ENCODE data around the gene TAS2R1. TPM values are rescaled to one million over a fixed set of nuclear protein-coding genes. Genes with fewer than 3 reads are reported as not detected.

The TAS2R1 gene
- total and polyA plus RNA-seq, 2 donors (not counting 1 experiment from before 2014, with no cell fraction given), result not detected

DNA sequence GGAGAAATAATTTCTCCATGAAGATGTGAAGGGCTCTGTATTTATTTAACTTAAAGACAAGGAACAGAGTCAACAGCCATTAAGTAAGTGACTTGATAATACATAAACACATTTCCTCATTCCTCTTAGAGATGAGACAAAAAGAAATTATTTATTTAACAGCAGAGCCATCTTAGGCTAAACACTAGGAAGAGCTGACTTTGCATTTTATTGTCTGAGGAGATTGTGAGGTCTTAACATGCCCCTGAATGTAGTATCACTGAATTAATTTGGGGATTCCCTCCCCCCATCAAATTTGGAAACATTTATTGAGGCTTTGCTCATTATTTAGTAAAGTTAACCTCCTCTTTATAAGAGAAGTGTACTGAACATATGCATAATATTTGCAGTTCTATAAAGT is 35.2 kb downstream of the TAS2R1 start:
- no peaks in the 10 kb centered on the region for H3K4me1 Mint-ChIP-seq
- Histone ChIP-seq H3K9ac (ENCODE audit: low read length) (no peak overlapping the region), H3K4me2 (replicated peaks; ENCODE audit: low read depth, low read length, poor library complexity, severe bottlenecking) (no peak overlapping the region), H3K4me1 (ENCODE audit: control insufficient read depth in 2 of 2, insufficient read depth in 2 of 2, low read length in 2 of 2) (no peaks in the 10 kb centered on the region), H2AFZ (ENCODE audit: insufficient read depth, low read depth, low read length, poor library complexity, severe bottlenecking) (no peak overlapping the region), H3K9me3 (ENCODE audit: control extremely low read depth in 1 of 3, control insufficient read depth in 2 of 3, insufficient read depth in 1 of 3, low read length in 2 of 3) (no peaks in the 10 kb centered on the region), H3K36me3 (replicated peaks in 1 of 2; ENCODE audit: control extremely low read depth in 1 of 2, control insufficient read depth in 1 of 2, extremely low read depth in 1 of 2, insufficient read depth in 2 of 2, low read length in 1 of 2) (no peaks in the 10 kb centered on the region), H3K79me2 (ENCODE audit: control insufficient read depth, insufficient read depth, low read length) (no peaks in the 10 kb centered on the region), H3K27me3 (replicated peaks in 1 of 4; ENCODE audit: control extremely low read depth in 1 of 4, control insufficient read depth in 3 of 4, insufficient read depth in 4 of 4, low read length in 3 of 4) (no peaks in the 10 kb centered on the region), H3K4me3 (ENCODE audit: control extremely low read depth in 1 of 5, extremely low read depth in 1 of 5, insufficient read depth in 1 of 5, low read depth in 2 of 5, low read length in 4 of 5) (no peak overlapping the region), H4K20me1 (ENCODE audit: control insufficient read depth, insufficient read depth, low read length, poor library complexity, severe bottlenecking) (no peaks in the 10 kb centered on the region), H3K27ac (ENCODE audit: low read length in 2 of 2) (no peak overlapping the region)
- H3K27me3 Mint-ChIP-seq, result no peaks in the 10 kb centered on the region
- H3K9me3 Mint-ChIP-seq (ENCODE audit: insufficient read depth), result no peaks in the 10 kb centered on the region
- DNase-seq, result no peak
- TF ChIP-seq CTCF (IDR thresholded peaks at IDR 0.05), result no peak
- no peak for TF ChIP-seq EZH2 (IDR thresholded peaks at IDR 0.05; ENCODE audit: borderline replicate concordance, insufficient read depth, low read depth, low read length, poor library complexity, severe bottlenecking)
- H3K4me3 Mint-ChIP-seq, result no peak overlapping the region
- ChIA-PET POLR2A (no interaction called here), CTCF (no interaction called here)
- no peak for ATAC-seq (ENCODE audit: low read depth)
- H3K27ac Mint-ChIP-seq, result no peak overlapping the region
- intact Hi-C loops (cut with micrococcal nuclease), result no loop called here

- no peak overlapping the region for H3K27ac Mint-ChIP-seq
Measured at GRCh38 chr5:9589049-9589835, 40.9 kb downstream of the TAS2R1 start.

More at GRCh38 chr5:9589049-9589835, 40.9 kb downstream of the TAS2R1 start:
- ChIA-PET CTCF (no interaction called here), POLR2A (no interaction called here)
- no peak for DNase-seq
- Mint-ChIP-seq H3K4me3 (no peak overlapping the region), H3K9me3 (ENCODE audit: insufficient read depth) (no peaks in the 10 kb centered on the region), H3K27me3 (no peaks in the 10 kb centered on the region), H3K4me1 (no peaks in the 10 kb centered on the region)
- no peak overlapping the region for H3K9ac ChIP-seq (ENCODE audit: low read length)
- no peaks in the 10 kb centered on the region for H3K4me1 ChIP-seq (ENCODE audit: control insufficient read depth in 2 of 2, insufficient read depth in 2 of 2, low read length in 2 of 2)
- H3K36me3 ChIP-seq (replicated peaks in 1 of 2; ENCODE audit: control extremely low read depth in 1 of 2, control insufficient read depth in 1 of 2, extremely low read depth in 1 of 2, insufficient read depth in 2 of 2, low read length in 1 of 2), result no peaks in the 10 kb centered on the region
- no peak for ATAC-seq (ENCODE audit: low read depth)
- no peaks in the 10 kb centered on the region for H3K27me3 ChIP-seq (replicated peaks in 1 of 4; ENCODE audit: control extremely low read depth in 1 of 4, control insufficient read depth in 3 of 4, insufficient read depth in 4 of 4, low read length in 3 of 4)
- 81% methylated on average over 3 of the region's 7 CpGs for WGBS (ENCODE audit: insufficient coverage)
- H3K4me3 ChIP-seq (ENCODE audit: control extremely low read depth in 1 of 5, extremely low read depth in 1 of 5, insufficient read depth in 1 of 5, low read depth in 2 of 5, low read length in 4 of 5), result no peak overlapping the region
- intact Hi-C loops (cut with micrococcal nuclease), result no loop called here
- H3K4me2 ChIP-seq (replicated peaks; ENCODE audit: low read depth, low read length, poor library complexity, severe bottlenecking), result no peak overlapping the region
- no peaks in the 10 kb centered on the region for H4K20me1 ChIP-seq (ENCODE audit: control insufficient read depth, insufficient read depth, low read length, poor library complexity, severe bottlenecking)
- H3K27ac ChIP-seq (ENCODE audit: low read length in 2 of 2), result no peak overlapping the region
- TF ChIP-seq EZH2 (IDR thresholded peaks at IDR 0.05; ENCODE audit: borderline replicate concordance, insufficient read depth, low read depth, low read length, poor library complexity, severe bottlenecking), result no peak
- TF ChIP-seq CTCF (IDR thresholded peaks at IDR 0.05), result no peak
- H2AFZ ChIP-seq (ENCODE audit: insufficient read depth, low read depth, low read length, poor library complexity, severe bottlenecking), result no peak overlapping the region
- H3K9me3 ChIP-seq (ENCODE audit: control extremely low read depth in 1 of 3, control insufficient read depth in 2 of 3, insufficient read depth in 1 of 3, low read length in 2 of 3), result no peaks in the 10 kb centered on the region
- H3K79me2 ChIP-seq (ENCODE audit: control insufficient read depth, insufficient read depth, low read length), result no peaks in the 10 kb centered on the region
